Duodenal mucosa (tissue), 2 donors: ENCODE measurements around the gene ZNF148.
"Not testable (repeated sequence)": the region's sequence is repeated elsewhere in the genome, so short reads cannot be mapped to it uniquely, and the experiment has no call there.

Experiments
- H3K27ac ChIP-seq: one replicate; pipeline ENCODE4 v1.7.0; 2013; ENCODE audit warnings: low read depth, low read length
- H3K27me3 ChIP-seq, 2 donors: one replicate each; pipeline ENCODE4 v1.7.0; 2013; ENCODE audit warnings: low read length in 2 of 2, control low read depth in 1 of 2; ENCODE audit not compliant: insufficient read depth in 2 of 2, control insufficient read depth in 1 of 2
- H3K36me3 ChIP-seq, 2 donors: one replicate each; pipeline ENCODE4 v1.7.0; 2013; ENCODE audit warnings: low read length in 2 of 2, control low read depth in 1 of 2; ENCODE audit not compliant: insufficient read depth in 2 of 2, control insufficient read depth in 1 of 2
- H3K4me1 ChIP-seq, 2 donors: one replicate each; pipeline ENCODE4 v1.7.0; 2013; ENCODE audit warnings: low read length in 2 of 2, control low read depth in 1 of 2; ENCODE audit not compliant: insufficient read depth in 2 of 2, control insufficient read depth in 1 of 2
- H3K4me3 ChIP-seq, 2 donors: one replicate each; pipeline ENCODE4 v1.7.0; 2013; ENCODE audit warnings: low read length in 2 of 2, low read depth in 1 of 2
- H3K9ac ChIP-seq, 2 donors: one replicate each; pipeline ENCODE4 v1.7.0; 2013; ENCODE audit warnings: low read length in 2 of 2, low read depth in 1 of 2
- H3K9me3 ChIP-seq, 2 donors: one replicate each; pipeline ENCODE4 v1.7.0; 2013; ENCODE audit warnings: low read length in 2 of 2, control low read depth in 1 of 2; ENCODE audit not compliant: control insufficient read depth in 1 of 2

The ZNF148 gene

GRCh38 chr3:125374996-125375941 lies at the start of gene ZNF148:
ZNF148 (minus strand) TSS chr3:125375325; CDS start chr3:125313640, 61,685 bp downstream.
- H3K9ac ChIP-seq = peak within 1 kb of the TSS; percentile 83 to 90
- H3K9me3 ChIP-seq = no peaks in the 10 kb centered on the region
- H3K4me1 ChIP-seq = peaks cover 10 to 11% of the 10 kb centered on the region in 2 donors
- H3K27ac ChIP-seq = peak within 1 kb of the TSS; percentile 75
- H3K4me3 ChIP-seq = peak within 1 kb of the TSS; percentile 79 to 97
- no peaks in the 10 kb centered on the region for H3K27me3 ChIP-seq
- no peaks in the 10 kb centered on the region for H3K36me3 ChIP-seq

DNA sequence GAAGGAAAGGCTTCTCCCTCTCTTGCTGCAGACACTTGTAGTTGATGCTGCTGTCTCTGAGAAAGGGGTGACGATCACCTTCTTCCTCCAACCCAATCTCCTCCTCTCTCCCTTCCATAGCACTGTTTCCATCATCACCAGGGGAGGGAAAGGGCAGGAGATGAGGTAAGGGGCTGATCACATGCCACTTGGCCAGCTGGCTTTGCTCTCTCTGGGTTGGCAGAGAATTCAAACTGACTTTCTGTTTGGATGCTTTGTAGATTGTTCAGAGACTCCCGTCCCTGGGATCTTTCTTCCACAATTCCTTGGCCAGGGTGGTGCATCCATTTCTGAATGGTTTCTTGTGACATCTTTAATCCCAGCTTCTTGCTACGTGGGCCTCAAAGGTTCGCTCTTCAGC lies 43.2 kb upstream of the ZNF148 start:
- H3K9ac ChIP-seq = no peak overlapping the region
- no peak overlapping the region for H3K4me3 ChIP-seq
- H3K36me3 ChIP-seq = no peaks in the 10 kb centered on the region
- H3K27me3 ChIP-seq = peaks cover 0 to 4% of the 10 kb centered on the region in 2 donors
- peaks cover 0 to 5% of the 10 kb centered on the region in 2 donors for H3K9me3 ChIP-seq
- no peaks in the 10 kb centered on the region for H3K4me1 ChIP-seq
- no peak overlapping the region for H3K27ac ChIP-seq

DNA sequence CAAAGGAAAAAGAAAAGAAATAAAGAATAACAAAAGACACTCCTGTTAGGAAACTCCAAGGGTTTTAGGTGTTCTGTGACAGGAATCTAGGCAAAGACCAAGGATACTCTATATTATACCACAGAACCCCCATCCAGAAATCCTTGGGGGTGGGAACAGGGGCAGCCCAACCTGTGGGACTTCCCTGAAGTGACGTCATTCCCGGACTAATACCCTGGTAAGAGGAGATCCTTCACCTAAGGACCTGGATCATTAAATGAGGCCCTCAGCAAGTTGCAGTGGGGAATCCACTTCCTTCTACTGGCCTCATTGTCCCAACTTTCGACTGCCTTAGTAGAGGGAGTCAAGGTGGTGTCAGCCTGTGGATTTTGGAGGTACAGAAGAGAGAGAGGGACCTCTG lies 41.1 kb upstream of the ZNF148 start:
- no peaks in the 10 kb centered on the region for H3K36me3 ChIP-seq
- no peak overlapping the region for H3K4me3 ChIP-seq
- H3K9me3 ChIP-seq = peaks cover 0 to 5% of the 10 kb centered on the region in 2 donors
- peaks cover 0 to 4% of the 10 kb centered on the region in 2 donors for H3K27me3 ChIP-seq
- no peak overlapping the region for H3K9ac ChIP-seq
- no peak overlapping the region for H3K27ac ChIP-seq
- no peaks in the 10 kb centered on the region for H3K4me1 ChIP-seq

GRCh38 chr3:125414669-125415068 lies 39.5 kb upstream of the ZNF148 start:
- H3K27me3 ChIP-seq = peaks cover 0 to 4% of the 10 kb centered on the region in 2 donors
- H3K4me1 ChIP-seq = no peaks in the 10 kb centered on the region
- H3K27ac ChIP-seq = no peak overlapping the region

GRCh38 chr3:125410922-125411321 lies 35.8 kb upstream of the ZNF148 start:
- H3K4me3 ChIP-seq = no peak overlapping the region

More at GRCh38 chr3:125414669-125415068, 39.5 kb upstream of the ZNF148 start:
- Histone ChIP-seq H3K36me3 (no peaks in the 10 kb centered on the region), H3K4me3 (no peak overlapping the region), H3K9ac (no peak overlapping the region), H3K9me3 (peaks cover 0 to 5% of the 10 kb centered on the region in 2 donors)

GRCh38 chr3:125406070-125406469 lies 30.9 kb upstream of the ZNF148 start:
- no peaks in the 10 kb centered on the region for H3K9me3 ChIP-seq
- H3K36me3 ChIP-seq = no peaks in the 10 kb centered on the region
- no peaks in the 10 kb centered on the region for H3K27me3 ChIP-seq
- no peak overlapping the region for H3K27ac ChIP-seq
- no peak overlapping the region for H3K9ac ChIP-seq
- H3K4me3 ChIP-seq = no peak overlapping the region
- no peaks in the 10 kb centered on the region for H3K4me1 ChIP-seq

More at GRCh38 chr3:125410922-125411321, 35.8 kb upstream of the ZNF148 start:
- Histone ChIP-seq H3K9me3 (no peaks in the 10 kb centered on the region), H3K36me3 (no peaks in the 10 kb centered on the region), H3K4me1 (no peaks in the 10 kb centered on the region), H3K9ac (no peak overlapping the region), H3K27ac (no peak overlapping the region), H3K27me3 (peaks cover 0 to 4% of the 10 kb centered on the region in 2 donors)

DNA sequence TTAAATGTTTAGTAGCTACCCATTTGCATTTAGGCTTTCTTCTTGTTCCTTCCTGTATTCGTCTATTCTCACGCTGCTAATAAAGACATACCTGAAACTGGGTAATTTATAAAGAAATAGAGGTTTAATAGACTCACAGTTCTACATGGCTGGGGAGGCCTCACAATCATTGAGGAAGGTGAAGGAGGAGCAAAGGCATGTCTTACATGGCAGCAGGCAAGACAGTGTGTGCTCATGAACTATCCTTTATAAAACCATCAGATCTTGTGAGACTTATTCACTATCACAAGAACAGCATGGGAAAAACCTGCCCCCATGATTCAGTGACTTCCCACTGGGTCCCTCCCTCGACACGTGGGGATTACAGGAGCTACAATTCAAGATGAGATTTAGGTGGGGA lies 30.4 kb upstream of the ZNF148 start:
- not testable (repeated sequence) for H3K9ac ChIP-seq, H3K27ac ChIP-seq, H3K4me1 ChIP-seq, H3K9me3 ChIP-seq, H3K27me3 ChIP-seq, H3K4me3 ChIP-seq, H3K36me3 ChIP-seq

GRCh38 chr3:125403789-125404188 lies 28.7 kb upstream of the ZNF148 start:
- no peak overlapping the region for H3K4me3 ChIP-seq

DNA sequence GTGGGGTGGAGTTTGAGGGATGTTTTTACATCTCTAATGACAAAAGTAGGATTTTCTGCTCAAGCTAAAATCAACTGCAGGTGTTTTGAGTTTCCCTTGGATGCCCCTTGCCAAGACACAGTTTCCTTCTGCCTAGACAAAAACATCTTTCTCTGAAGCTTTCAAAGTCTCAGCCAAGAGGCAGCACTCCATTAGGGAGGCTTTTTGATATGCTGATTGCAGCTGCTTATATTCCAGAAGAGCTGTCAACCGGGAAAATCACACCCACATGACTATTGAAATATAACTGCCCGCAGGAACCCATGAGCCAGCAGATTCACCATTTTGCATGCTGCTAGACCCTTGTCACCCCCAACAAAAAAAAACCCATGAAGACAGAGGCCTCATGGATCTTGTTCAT lies 27.5 kb upstream of the ZNF148 start:
- Histone ChIP-seq H3K9me3 (no peaks in the 10 kb centered on the region), H3K27me3 (no peaks in the 10 kb centered on the region), H3K4me1 (no peaks in the 10 kb centered on the region), H3K27ac (no peak overlapping the region), H3K4me3 (no peak overlapping the region), H3K36me3 (no peaks in the 10 kb centered on the region), H3K9ac (no peak overlapping the region)

More at GRCh38 chr3:125403789-125404188, 28.7 kb upstream of the ZNF148 start:
- Histone ChIP-seq H3K27me3 (no peaks in the 10 kb centered on the region), H3K9ac (no peak overlapping the region), H3K27ac (no peak overlapping the region), H3K36me3 (no peaks in the 10 kb centered on the region), H3K9me3 (no peaks in the 10 kb centered on the region), H3K4me1 (no peaks in the 10 kb centered on the region)

GRCh38 chr3:125401402-125401801 lies 26.3 kb upstream of the ZNF148 start:
- Histone ChIP-seq H3K9ac (no peak overlapping the region), H3K4me3 (no peak overlapping the region), H3K27ac (no peak overlapping the region), H3K9me3 (no peaks in the 10 kb centered on the region), H3K36me3 (no peaks in the 10 kb centered on the region), H3K4me1 (no peaks in the 10 kb centered on the region), H3K27me3 (no peaks in the 10 kb centered on the region)
